Thyroid gland (tissue), 4 donors: Measurements from ENCODE around the gene RIF1.

Experiments used
- CTCF ChIP-seq, 6 experiments: fragments of 200-600 bp in 3 of 6; fragments of 450-650 bp in 3 of 6; sonication (generic) in 3 of 6; IDR thresholded peaks; one replicate each; pipeline ENCODE4 v1.5.1; 2016 to 2019; ENCODE audit warnings: antibody characterized with exemption in 6 of 6, mild to moderate bottlenecking in 2 of 6, inconsistent platforms in 1 of 6, moderate library complexity in 1 of 6
- POLR2A ChIP-seq, 2 donors: fragments of 450-650 bp; IDR thresholded peaks; one replicate each; pipeline ENCODE4 v1.6.1; 2017; ENCODE audit warnings: antibody characterized with exemption in 2 of 2, mild to moderate bottlenecking in 2 of 2, moderate library complexity in 1 of 2

GRCh38 chr2:151482171-151482725 is 72.5 kb downstream of the RIF1 start:
- TF ChIP-seq CTCF (IDR thresholded peaks at IDR 0.05), result no peak
- no peak for TF ChIP-seq POLR2A (IDR thresholded peaks at IDR 0.05)
